Tibial nerve (tissue), 4 donors: ENCODE results near the gene CYP19A1.

Experiments
- CTCF ChIP-seq, 5 experiments: fragments of 200-600 bp in 3 of 5; fragments of 450-650 bp in 2 of 5; sonication (generic) in 3 of 5; IDR thresholded peaks; one replicate each; pipeline ENCODE4 v1.5.1; 2016 to 2019; ENCODE audit warnings: antibody characterized with exemption in 5 of 5, mild to moderate bottlenecking in 3 of 5, moderate library complexity in 2 of 5
- EP300 ChIP-seq, 2 donors: sonication (generic); formaldehyde crosslinking; IDR thresholded peaks; one replicate each; pipeline ENCODE4 v1.6.1; 2017; ENCODE audit warnings: antibody characterized with exemption in 2 of 2, mild to moderate bottlenecking in 1 of 2
- POLR2A ChIP-seq, 2 donors: fragments of 450-650 bp; IDR thresholded peaks; one replicate each; pipeline ENCODE4 v1.6.1; 2017; ENCODE audit warnings: antibody characterized with exemption in 2 of 2, mild to moderate bottlenecking in 2 of 2, moderate library complexity in 2 of 2

- no peak for TF ChIP-seq CTCF (IDR thresholded peaks at IDR 0.05)
- TF ChIP-seq EP300 (IDR thresholded peaks at IDR 0.05) = no peak
- no peak for TF ChIP-seq POLR2A (IDR thresholded peaks at IDR 0.05)
Observed at GRCh38 chr15:51316636-51317035, 21.8 kb downstream of the CYP19A1 start.
